ENCODE measurements around the gene CDX2.

The CDX2 gene

GRCh38 chr13:27927444-27928352 is 41.4 kb downstream of the CDX2 start:
- no peak overlapping the region for H3K4me3 ChIP-seq (ENCODE audit: low read depth, low read length)
- TF ChIP-seq, protein P1, sequence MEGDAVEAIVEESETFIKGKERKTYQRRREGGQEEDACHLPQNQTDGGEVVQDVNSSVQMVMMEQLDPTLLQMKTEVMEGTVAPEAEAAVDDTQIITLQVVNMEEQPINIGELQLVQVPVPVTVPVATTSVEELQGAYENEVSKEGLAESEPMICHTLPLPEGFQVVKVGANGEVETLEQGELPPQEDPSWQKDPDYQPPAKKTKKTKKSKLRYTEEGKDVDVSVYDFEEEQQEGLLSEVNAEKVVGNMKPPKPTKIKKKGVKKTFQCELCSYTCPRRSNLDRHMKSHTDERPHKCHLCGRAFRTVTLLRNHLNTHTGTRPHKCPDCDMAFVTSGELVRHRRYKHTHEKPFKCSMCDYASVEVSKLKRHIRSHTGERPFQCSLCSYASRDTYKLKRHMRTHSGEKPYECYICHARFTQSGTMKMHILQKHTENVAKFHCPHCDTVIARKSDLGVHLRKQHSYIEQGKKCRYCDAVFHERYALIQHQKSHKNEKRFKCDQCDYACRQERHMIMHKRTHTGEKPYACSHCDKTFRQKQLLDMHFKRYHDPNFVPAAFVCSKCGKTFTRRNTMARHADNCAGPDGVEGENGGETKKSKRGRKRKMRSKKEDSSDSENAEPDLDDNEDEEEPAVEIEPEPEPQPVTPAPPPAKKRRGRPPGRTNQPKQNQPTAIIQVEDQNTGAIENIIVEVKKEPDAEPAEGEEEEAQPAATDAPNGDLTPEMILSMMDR (IDR thresholded peaks at IDR 0.05; ENCODE audit: borderline replicate concordance, insufficient read depth, low read depth, low read length): no peak

GRCh38 chr13:27926644-27927434 is 42.3 kb downstream of the CDX2 start:
- H3K4me3 ChIP-seq (ENCODE audit: low read depth, low read length): no peak overlapping the region

GRCh38 chr13:27925220-27925991 is 43.7 kb downstream of the CDX2 start:
- no peak overlapping the region for H3K4me3 ChIP-seq (ENCODE audit: low read depth, low read length)
- TF ChIP-seq, protein P1 (IDR thresholded peaks at IDR 0.05; ENCODE audit: borderline replicate concordance, insufficient read depth, low read depth, low read length): no peak

More at GRCh38 chr13:27926644-27927434, 42.3 kb downstream of the CDX2 start:
- TF ChIP-seq, protein P1 (IDR thresholded peaks at IDR 0.05; ENCODE audit: borderline replicate concordance, insufficient read depth, low read depth, low read length): no peak

- no peak overlapping the region for H3K4me3 ChIP-seq (ENCODE audit: low read depth, low read length)
- TF ChIP-seq, protein P1 (IDR thresholded peaks at IDR 0.05; ENCODE audit: borderline replicate concordance, insufficient read depth, low read depth, low read length): no peak
Observed at GRCh38 chr13:27924529-27925141, 44.5 kb downstream of the CDX2 start.

- TF ChIP-seq, protein P1 (IDR thresholded peaks at IDR 0.05; ENCODE audit: borderline replicate concordance, insufficient read depth, low read depth, low read length): no peak
- H3K4me3 ChIP-seq (ENCODE audit: low read depth, low read length): no peak overlapping the region
Observed at GRCh38 chr13:27923794-27924528, 45.2 kb downstream of the CDX2 start.
